ENCODE measurements around the gene TMEM271.

DNA sequence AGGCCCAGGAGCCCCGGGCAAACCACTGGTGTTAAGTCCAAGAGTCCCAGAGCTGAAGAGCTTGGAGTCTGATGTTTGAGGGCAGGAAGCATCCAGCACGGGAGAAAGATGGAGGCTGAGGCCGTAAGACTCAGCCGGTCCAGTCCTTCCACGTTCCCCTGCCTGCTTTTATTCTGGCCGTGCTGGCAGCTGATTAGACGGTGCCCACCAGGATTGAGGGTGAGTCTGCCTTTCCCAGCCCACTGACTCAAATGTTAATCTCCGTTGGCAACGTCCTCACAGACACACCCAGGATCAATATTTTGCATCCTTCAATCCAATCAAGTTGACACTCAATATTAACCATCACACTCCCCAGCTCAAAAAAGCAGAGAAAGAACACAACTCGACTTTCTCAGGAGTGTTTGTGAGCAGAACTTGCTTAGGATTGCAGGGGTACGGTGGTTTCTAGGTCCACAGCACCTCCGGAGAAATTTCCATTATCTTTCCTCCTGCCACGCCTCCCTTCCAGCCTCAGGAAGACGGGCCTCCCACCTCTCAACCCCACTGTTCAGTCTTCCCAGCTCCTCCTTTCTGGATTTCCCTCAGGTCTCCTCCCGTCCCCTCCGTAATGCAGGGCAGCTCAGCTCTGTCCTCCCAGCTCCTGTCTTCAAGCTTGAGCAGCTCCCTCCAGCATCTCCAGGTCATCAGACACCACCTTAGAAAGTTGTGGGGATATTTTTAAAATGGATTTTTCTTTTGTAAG, 13.3 kb upstream of the TMEM271 start:
- TF ChIP-seq, protein P1, sequence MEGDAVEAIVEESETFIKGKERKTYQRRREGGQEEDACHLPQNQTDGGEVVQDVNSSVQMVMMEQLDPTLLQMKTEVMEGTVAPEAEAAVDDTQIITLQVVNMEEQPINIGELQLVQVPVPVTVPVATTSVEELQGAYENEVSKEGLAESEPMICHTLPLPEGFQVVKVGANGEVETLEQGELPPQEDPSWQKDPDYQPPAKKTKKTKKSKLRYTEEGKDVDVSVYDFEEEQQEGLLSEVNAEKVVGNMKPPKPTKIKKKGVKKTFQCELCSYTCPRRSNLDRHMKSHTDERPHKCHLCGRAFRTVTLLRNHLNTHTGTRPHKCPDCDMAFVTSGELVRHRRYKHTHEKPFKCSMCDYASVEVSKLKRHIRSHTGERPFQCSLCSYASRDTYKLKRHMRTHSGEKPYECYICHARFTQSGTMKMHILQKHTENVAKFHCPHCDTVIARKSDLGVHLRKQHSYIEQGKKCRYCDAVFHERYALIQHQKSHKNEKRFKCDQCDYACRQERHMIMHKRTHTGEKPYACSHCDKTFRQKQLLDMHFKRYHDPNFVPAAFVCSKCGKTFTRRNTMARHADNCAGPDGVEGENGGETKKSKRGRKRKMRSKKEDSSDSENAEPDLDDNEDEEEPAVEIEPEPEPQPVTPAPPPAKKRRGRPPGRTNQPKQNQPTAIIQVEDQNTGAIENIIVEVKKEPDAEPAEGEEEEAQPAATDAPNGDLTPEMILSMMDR (IDR thresholded peaks at IDR 0.05; ENCODE audit: poor library complexity, severe bottlenecking): no peak
- TF ChIP-seq, protein P2, sequence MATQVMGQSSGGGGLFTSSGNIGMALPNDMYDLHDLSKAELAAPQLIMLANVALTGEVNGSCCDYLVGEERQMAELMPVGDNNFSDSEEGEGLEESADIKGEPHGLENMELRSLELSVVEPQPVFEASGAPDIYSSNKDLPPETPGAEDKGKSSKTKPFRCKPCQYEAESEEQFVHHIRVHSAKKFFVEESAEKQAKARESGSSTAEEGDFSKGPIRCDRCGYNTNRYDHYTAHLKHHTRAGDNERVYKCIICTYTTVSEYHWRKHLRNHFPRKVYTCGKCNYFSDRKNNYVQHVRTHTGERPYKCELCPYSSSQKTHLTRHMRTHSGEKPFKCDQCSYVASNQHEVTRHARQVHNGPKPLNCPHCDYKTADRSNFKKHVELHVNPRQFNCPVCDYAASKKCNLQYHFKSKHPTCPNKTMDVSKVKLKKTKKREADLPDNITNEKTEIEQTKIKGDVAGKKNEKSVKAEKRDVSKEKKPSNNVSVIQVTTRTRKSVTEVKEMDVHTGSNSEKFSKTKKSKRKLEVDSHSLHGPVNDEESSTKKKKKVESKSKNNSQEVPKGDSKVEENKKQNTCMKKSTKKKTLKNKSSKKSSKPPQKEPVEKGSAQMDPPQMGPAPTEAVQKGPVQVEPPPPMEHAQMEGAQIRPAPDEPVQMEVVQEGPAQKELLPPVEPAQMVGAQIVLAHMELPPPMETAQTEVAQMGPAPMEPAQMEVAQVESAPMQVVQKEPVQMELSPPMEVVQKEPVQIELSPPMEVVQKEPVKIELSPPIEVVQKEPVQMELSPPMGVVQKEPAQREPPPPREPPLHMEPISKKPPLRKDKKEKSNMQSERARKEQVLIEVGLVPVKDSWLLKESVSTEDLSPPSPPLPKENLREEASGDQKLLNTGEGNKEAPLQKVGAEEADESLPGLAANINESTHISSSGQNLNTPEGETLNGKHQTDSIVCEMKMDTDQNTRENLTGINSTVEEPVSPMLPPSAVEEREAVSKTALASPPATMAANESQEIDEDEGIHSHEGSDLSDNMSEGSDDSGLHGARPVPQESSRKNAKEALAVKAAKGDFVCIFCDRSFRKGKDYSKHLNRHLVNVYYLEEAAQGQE (IDR thresholded peaks at IDR 0.05; ENCODE audit: borderline replicate concordance): no peak
- TF ChIP-seq POLR2AphosphoS5 (IDR thresholded peaks at IDR 0.05) (no peak), RAD21 (conservative IDR thresholded peaks at IDR 0.05) (no peak)

Measured in neural cell (in vitro differentiated cells).